Liver (tissue), 3 donors: ENCODE measurements around the gene XPNPEP1.

ENCODE experiments used
- ATF3 ChIP-seq: IDR thresholded peaks from 2 replicates; pipeline ENCODE4 v1.6.1; 2016; ENCODE audit warnings: antibody characterized with exemption
- EGR1 ChIP-seq, 2 donors: IDR thresholded peaks; 2 replicates each; pipeline ENCODE4 v1.6.1; 2016 to 2018; ENCODE audit warnings: antibody characterized with exemption in 2 of 2, low read depth in 2 of 2
- GABPA ChIP-seq, 2 donors: IDR thresholded peaks in 1 of 2; conservative IDR thresholded peaks in 1 of 2; 2 replicates each; pipeline ENCODE4 v1.6.1; 2016; ENCODE audit warnings: antibody characterized with exemption in 2 of 2, mild to moderate bottlenecking in 1 of 2, moderate library complexity in 1 of 2
- HNF4A ChIP-seq, 2 donors: conservative IDR thresholded peaks; 2 replicates each; pipeline ENCODE4 v1.6.1; 2016; ENCODE audit warnings: antibody characterized with exemption in 2 of 2, mild to moderate bottlenecking in 2 of 2
- JUND ChIP-seq, 2 donors: IDR thresholded peaks; 2 replicates each; pipeline ENCODE4 v1.6.1; 2016; ENCODE audit warnings: antibody characterized with exemption in 2 of 2
- MAX ChIP-seq: IDR thresholded peaks from 2 replicates; pipeline ENCODE4 v1.6.1; 2016; ENCODE audit warnings: antibody characterized with exemption
- RAD21 ChIP-seq, 2 donors: IDR thresholded peaks; 2 replicates each; pipeline ENCODE4 v1.6.1; 2016; ENCODE audit warnings: antibody characterized with exemption in 2 of 2, mild to moderate bottlenecking in 2 of 2
- REST ChIP-seq: IDR thresholded peaks from 2 replicates; pipeline ENCODE4 v1.6.1; 2016; ENCODE audit warnings: antibody characterized with exemption, mild to moderate bottlenecking
- RXRA ChIP-seq, 2 donors: IDR thresholded peaks; 2 replicates each; pipeline ENCODE4 v1.6.1; 2017 to 2018; ENCODE audit warnings: antibody characterized with exemption in 2 of 2, mild to moderate bottlenecking in 1 of 2
- SP1 ChIP-seq: IDR thresholded peaks from 2 replicates; pipeline ENCODE4 v1.6.1; 2018; ENCODE audit warnings: antibody characterized with exemption, mild to moderate bottlenecking
- TAF1 ChIP-seq: conservative IDR thresholded peaks from 2 replicates; pipeline ENCODE4 v1.6.1; 2016; ENCODE audit warnings: antibody characterized with exemption, mild to moderate bottlenecking
- YY1 ChIP-seq: IDR thresholded peaks from 2 replicates; pipeline ENCODE4 v1.6.1; 2016; ENCODE audit warnings: antibody characterized with exemption, mild to moderate bottlenecking
- ZBTB33 ChIP-seq: IDR thresholded peaks from 2 replicates; pipeline ENCODE4 v1.6.1; 2016; ENCODE audit warnings: antibody characterized with exemption
- TF ChIP-seq, protein P1 (sequence below): fragments of 150-350 bp; IDR thresholded peaks from 2 replicates; pipeline ENCODE4 v1.5.1; 2017; ENCODE audit warnings: improper control_type of control experiment, low read depth, low read length; ENCODE audit not compliant: missing input control
- donor health status: healthy.
- donor health status: healthy.

DNA sequence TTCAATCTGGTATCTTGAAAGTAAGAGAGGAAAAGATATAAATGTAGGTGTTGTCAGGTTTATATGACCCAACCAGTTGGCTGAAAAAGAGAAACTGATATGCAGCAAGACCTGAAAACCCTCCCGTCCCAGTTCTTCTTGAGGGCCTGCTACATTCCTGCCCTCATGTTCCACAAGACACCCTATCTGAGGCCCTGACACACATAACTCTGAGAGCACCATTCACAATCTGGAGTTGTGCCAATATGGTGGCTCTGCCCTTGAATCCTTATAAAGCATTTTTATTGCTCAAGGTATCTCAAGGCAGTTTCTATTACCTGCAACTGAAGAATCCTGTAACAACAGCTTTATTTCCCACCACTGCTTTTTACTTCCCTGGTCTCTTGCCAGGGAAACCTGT, 17.0 kb downstream of the XPNPEP1 start:
- TF ChIP-seq JUND (IDR thresholded peaks at IDR 0.05): no peak
- TF ChIP-seq, protein P1, sequence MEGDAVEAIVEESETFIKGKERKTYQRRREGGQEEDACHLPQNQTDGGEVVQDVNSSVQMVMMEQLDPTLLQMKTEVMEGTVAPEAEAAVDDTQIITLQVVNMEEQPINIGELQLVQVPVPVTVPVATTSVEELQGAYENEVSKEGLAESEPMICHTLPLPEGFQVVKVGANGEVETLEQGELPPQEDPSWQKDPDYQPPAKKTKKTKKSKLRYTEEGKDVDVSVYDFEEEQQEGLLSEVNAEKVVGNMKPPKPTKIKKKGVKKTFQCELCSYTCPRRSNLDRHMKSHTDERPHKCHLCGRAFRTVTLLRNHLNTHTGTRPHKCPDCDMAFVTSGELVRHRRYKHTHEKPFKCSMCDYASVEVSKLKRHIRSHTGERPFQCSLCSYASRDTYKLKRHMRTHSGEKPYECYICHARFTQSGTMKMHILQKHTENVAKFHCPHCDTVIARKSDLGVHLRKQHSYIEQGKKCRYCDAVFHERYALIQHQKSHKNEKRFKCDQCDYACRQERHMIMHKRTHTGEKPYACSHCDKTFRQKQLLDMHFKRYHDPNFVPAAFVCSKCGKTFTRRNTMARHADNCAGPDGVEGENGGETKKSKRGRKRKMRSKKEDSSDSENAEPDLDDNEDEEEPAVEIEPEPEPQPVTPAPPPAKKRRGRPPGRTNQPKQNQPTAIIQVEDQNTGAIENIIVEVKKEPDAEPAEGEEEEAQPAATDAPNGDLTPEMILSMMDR: no peak
- no peak for TF ChIP-seq REST
- no peak for TF ChIP-seq RXRA (IDR thresholded peaks at IDR 0.05)
- no peak for TF ChIP-seq RAD21 (IDR thresholded peaks at IDR 0.05)
- TF ChIP-seq GABPA (IDR thresholded peaks at IDR 0.05 in 1 of 2, conservative IDR thresholded peaks at IDR 0.05 in 1 of 2): no peak
- no peak for TF ChIP-seq HNF4A (conservative IDR thresholded peaks at IDR 0.05)
- TF ChIP-seq ZBTB33: no peak
- TF ChIP-seq TAF1: no peak
- TF ChIP-seq MAX: no peak
- no peak for TF ChIP-seq EGR1 (IDR thresholded peaks at IDR 0.05; ENCODE audit: low read depth in 2 of 2)
- TF ChIP-seq YY1: no peak
- TF ChIP-seq SP1: no peak
- TF ChIP-seq ATF3: no peak
